IPS-18a (cell line): ENCODE data around the gene UQCRHL.
"Not testable (repeated sequence)": the region's sequence is repeated elsewhere in the genome, so short reads cannot be mapped to it uniquely, and the experiment has no call there.

Source experiments
- H3K27ac ChIP-seq: one replicate; pipeline ENCODE4 v1.5.1; 2013; ENCODE audit warnings: low read length
- H3K27me3 ChIP-seq: one replicate; pipeline ENCODE4 v1.6.1; 2013; ENCODE audit warnings: mild to moderate bottlenecking, low read length; ENCODE audit not compliant: control insufficient read depth, insufficient read depth
- H3K36me3 ChIP-seq: one replicate; pipeline ENCODE4 v1.6.1; 2013; ENCODE audit warnings: low read depth, low read length; ENCODE audit not compliant: control insufficient read depth
- H3K4me1 ChIP-seq: one replicate; pipeline ENCODE4 v1.6.1; 2013; ENCODE audit warnings: low read depth, low read length; ENCODE audit not compliant: control insufficient read depth
- H3K4me3 ChIP-seq: one replicate; pipeline ENCODE4 v1.5.1; 2013; ENCODE audit warnings: low read length
- H3K9ac ChIP-seq: one replicate; pipeline ENCODE4 v1.6.1; 2013; ENCODE audit warnings: mild to moderate bottlenecking, low read length, moderate library complexity
- H3K9me3 ChIP-seq: one replicate; pipeline ENCODE4 v1.6.1; 2013; ENCODE audit warnings: low read depth, low read length; ENCODE audit not compliant: control insufficient read depth

Gene UQCRHL

DNA sequence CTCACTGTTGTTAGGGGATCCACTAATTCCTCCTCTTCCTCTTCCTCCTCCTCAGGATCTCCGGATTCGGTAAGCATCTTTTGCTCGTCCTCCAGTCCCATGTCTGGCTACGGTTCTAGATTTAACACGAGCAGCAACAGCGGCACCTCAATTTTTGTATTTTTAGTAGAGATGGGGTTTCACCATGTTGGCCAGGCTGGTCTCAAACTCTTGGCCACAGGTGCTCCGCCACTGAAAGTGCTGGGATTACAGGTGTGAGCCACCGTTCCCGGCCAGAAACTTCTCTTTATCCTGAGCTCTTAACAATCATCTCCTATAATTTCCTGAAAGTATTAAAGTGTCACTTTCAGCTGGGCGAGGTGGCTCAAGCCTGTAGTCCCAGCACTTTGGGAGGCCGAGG lies at the start of gene UQCRHL:
Gene UQCRHL (minus strand): TSS at position 101 of the 400 bp plus-strand sequence. CDS start 0 bp downstream, at position 101.
- H3K9me3 ChIP-seq, H3K4me1 ChIP-seq, H3K4me3 ChIP-seq, H3K27ac ChIP-seq, H3K27me3 ChIP-seq, H3K9ac ChIP-seq, H3K36me3 ChIP-seq: not testable (repeated sequence)

DNA sequence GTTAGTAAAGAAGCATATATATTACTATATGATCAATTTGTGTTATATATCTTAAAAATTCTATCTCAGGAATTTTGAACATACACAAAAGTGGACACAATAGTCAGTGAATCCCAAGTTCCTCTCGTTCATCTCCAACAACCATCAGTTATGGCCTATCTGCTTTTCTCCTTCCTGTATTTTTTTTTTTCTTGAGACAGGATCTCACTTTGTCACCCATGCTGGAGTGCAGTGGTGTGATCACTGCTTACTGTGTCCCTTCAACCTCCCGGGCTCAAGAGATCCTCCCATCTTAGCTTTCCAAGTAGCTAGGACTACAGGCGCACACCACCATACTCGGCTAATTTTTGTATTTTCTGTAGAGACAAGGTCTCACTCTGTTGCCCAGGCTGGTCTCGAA lies 49.4 kb upstream of the UQCRHL start:
- Histone ChIP-seq H3K36me3 (no peaks in the 10 kb centered on the region), H3K27ac (no peak overlapping the region), H3K9me3 (no peaks in the 10 kb centered on the region), H3K4me1 (peaks cover 3% of the 10 kb centered on the region), H3K4me3 (no peak overlapping the region), H3K27me3 (no peaks in the 10 kb centered on the region), H3K9ac (no peak overlapping the region)

DNA sequence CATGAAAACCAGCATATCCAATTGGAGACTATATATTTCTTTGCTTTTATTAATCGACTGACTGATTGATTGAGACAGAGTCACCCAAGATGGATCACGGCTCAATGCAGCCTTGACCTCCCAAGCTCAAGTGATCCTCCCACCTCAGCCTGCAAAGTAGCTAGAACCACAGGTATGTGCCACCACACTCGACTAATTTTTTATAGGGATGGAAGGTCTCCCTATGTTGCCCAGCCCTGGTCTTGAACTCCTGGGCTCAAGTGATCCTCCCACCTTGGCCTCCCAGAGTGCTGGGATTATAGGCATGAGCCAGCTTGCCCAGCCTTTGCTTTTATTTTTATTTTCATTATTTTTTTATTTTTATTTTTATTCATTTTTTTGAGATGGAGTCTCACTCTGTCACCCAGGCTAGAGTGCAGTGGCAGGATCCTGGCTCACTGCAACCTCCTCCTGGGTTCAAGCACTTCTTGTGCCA lies 45.4 kb upstream of the UQCRHL start:
- no peaks in the 10 kb centered on the region for H3K36me3 ChIP-seq
- no peaks in the 10 kb centered on the region for H3K27me3 ChIP-seq
- no peak overlapping the region for H3K4me3 ChIP-seq
- no peak overlapping the region for H3K9ac ChIP-seq
- H3K4me1 ChIP-seq, result peaks cover 26% of the 10 kb centered on the region
- no peak overlapping the region for H3K27ac ChIP-seq
- no peaks in the 10 kb centered on the region for H3K9me3 ChIP-seq

DNA sequence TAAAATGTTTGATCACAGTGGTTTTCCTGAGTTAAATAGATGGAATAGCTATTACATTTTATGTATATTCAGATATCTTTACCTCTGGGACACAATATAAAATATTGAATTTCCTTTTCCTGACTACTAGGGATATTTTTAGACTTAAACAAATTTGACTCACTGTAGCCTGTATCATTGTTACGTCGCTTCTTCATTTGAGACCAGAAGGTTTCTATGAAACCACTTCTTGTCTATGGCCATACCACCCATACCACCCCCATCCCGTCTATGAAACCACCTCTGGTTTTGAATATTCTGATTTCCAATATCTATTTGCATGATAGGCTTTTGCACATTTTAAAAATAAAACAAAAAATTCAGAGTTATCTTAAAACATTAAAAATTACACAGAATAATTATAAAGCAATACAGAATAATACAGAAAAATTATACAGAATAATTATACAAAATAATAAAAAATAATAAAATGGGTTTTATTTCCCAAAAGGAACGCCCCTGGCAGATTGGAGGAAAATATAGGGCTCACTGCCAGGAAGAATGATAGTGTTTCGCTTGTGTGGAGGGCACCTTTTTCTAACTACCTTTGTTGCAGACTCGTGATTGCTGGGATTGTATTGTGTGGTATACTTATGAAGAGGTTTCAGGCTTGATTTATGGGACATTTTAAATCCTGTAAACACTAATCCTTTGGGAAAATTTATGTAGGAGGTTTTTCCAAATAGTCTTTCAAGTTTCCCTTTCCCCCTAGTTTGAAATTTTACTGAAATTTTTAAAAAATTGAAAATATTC lies 44.8 kb upstream of the UQCRHL start:
- H3K27ac ChIP-seq, result no peak overlapping the region
- H3K4me3 ChIP-seq, result no peak overlapping the region
- peaks cover 26% of the 10 kb centered on the region for H3K4me1 ChIP-seq
- H3K36me3 ChIP-seq, result no peaks in the 10 kb centered on the region
- no peaks in the 10 kb centered on the region for H3K9me3 ChIP-seq
- no peaks in the 10 kb centered on the region for H3K27me3 ChIP-seq
- H3K9ac ChIP-seq, result no peak overlapping the region

DNA sequence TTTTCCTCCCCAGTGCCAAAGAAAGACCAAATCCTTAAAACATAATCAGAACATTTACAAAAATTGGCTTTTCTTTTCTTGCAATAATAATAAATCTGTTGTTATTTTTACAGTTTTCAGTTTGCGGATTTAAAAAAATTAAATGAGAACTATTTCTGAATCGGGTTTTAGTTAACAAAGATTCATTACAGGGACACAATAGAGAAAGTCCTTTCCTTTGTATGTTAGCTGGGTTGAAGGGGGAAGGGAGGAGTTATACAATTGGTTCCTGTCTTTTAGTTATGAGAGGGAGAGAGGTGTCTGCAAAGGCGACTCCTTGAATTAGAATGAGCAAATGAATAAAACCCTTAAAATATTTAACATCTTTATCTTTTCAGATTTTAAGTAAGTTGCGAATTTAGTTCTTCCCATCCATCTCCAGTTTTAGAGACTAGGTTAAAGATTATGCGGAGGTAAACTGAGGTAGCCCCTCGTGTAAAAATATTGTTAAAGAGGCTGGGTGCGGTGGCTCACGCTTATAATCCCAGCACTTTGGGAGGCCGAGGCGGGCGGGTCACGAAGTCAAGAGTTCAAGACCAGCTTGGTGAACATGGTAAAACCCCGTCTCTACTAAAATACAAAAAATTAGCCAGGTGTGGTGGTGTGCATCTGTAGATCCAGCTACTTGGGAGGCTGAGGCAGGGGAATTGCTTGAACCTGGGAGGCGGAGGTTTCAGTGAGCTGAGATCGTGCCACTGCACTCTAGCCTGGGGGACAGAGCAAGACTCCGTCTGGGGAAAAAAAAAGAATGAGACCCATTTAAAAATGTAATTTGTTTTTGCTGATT lies 44.0 kb upstream of the UQCRHL start:
- peak overlapping the region; percentile 99 for H3K9ac ChIP-seq
- H3K4me3 ChIP-seq, result peak overlapping the region; percentile 99
- no peaks in the 10 kb centered on the region for H3K36me3 ChIP-seq
- peaks cover 26% of the 10 kb centered on the region for H3K4me1 ChIP-seq
- no peak overlapping the region for H3K27ac ChIP-seq
- H3K27me3 ChIP-seq, result no peaks in the 10 kb centered on the region
- H3K9me3 ChIP-seq, result no peaks in the 10 kb centered on the region

DNA sequence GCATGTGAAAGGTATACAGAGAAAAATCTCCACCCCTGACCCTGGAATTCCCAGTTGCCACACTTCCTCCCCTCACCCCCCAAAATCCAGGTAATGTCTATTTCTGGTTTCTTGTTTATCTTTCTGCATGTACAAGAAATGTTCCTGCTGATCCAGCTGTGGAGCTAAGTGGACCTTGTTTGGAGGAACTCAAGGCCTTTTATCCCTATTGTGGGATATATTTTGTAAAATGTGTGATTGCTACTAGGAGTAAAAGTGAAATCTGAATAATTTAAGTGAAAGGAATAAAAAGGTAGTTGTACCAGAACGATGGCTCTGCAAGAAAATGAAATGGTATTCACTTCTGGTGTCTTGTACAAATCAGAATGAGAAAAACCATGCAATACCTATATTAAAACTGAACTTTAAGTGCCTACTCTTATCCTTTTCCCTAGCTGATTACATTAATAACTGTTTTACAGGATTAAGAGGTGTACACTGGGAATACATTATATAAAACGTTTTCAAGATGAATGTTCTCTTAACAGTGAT lies 43.1 kb upstream of the UQCRHL start:
- H3K36me3 ChIP-seq, result no peaks in the 10 kb centered on the region
- peak overlapping the region; percentile 99 for H3K4me3 ChIP-seq
- peak overlapping the region; percentile 99 for H3K9ac ChIP-seq
- H3K27ac ChIP-seq, result no peak overlapping the region
- no peaks in the 10 kb centered on the region for H3K27me3 ChIP-seq
- H3K4me1 ChIP-seq, result peaks cover 26% of the 10 kb centered on the region
- no peaks in the 10 kb centered on the region for H3K9me3 ChIP-seq

DNA sequence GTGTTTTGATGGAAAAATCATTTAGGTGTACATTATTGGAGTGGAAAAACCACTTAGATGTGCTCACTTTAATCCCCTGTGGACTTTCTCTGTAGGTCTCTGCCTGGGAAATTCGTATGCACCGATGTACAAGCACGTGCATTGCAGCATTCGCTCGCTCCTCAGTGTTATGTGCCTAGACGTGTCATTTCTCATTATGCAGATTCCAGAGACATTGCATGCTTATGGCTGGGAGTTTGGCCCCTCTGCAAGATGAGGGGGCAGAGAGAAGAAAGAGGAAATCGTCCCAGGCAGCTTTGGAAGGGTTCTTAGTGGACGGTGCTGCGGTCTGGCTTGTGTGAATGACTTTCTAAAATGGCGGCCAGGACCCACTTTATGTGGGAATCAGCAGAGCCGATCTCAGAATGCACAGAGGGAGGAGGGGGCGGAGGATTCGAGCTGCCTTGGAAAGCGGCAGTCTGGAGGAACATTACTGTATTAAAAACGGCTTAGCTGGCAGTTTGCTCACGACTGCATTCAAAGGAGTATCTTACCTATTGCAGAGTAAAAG lies 42.4 kb upstream of the UQCRHL start:
- H3K9me3 ChIP-seq, result no peaks in the 10 kb centered on the region
- H3K4me1 ChIP-seq, result peaks cover 26% of the 10 kb centered on the region
- H3K27me3 ChIP-seq, result no peaks in the 10 kb centered on the region
- H3K36me3 ChIP-seq, result no peaks in the 10 kb centered on the region
- peak overlapping the region; percentile 99 for H3K4me3 ChIP-seq
- peak overlapping the region; percentile 99 for H3K9ac ChIP-seq
- peak overlapping the region; percentile 98 for H3K27ac ChIP-seq

DNA sequence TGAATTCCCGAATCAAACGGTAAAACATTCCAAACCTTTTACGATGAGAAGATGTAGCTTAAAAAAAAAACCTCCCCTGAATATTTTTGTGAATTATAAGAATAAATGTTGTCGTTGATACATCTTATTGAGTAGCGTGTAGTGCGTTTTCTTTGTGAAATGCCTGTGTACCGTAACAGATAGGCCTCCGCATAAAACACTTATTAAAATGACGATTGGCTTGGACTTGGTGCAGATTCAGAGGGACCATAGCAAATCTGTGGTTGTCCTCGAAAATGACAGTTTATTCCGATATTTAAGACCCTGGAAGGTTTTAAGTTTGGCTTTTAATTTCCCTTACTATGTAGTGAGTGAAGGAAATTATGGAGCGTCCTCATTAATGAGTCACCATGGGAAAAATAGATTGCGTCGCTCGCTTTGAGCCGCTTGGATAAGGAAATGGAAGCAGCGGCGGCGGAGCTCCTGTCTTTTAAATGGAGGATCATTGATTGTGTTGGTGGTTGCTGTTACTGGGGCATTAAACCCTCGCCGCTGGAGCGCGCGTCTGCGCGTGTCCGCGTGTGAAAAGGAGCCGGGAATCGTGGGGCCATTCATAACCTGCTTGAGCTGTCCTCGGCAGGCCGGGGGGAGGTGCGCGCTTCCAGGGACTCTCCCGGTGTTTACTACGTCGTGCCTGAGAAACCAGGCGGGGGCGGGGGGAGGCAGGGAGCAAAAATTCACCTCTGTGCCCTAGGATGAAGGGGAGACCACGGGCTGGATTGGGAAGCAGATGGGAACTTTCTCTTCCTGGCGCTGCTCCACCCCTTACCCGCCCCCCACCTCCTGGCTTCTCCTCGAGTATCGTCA lies 41.7 kb upstream of the UQCRHL start:
- H3K36me3 ChIP-seq, result no peaks in the 10 kb centered on the region
- no peaks in the 10 kb centered on the region for H3K9me3 ChIP-seq
- H3K4me3 ChIP-seq, result peak overlapping the region; percentile 99
- peaks cover 26% of the 10 kb centered on the region for H3K4me1 ChIP-seq
- H3K27me3 ChIP-seq, result no peaks in the 10 kb centered on the region
- H3K9ac ChIP-seq, result peak overlapping the region; percentile 99
- peak overlapping the region; percentile 98 for H3K27ac ChIP-seq

DNA sequence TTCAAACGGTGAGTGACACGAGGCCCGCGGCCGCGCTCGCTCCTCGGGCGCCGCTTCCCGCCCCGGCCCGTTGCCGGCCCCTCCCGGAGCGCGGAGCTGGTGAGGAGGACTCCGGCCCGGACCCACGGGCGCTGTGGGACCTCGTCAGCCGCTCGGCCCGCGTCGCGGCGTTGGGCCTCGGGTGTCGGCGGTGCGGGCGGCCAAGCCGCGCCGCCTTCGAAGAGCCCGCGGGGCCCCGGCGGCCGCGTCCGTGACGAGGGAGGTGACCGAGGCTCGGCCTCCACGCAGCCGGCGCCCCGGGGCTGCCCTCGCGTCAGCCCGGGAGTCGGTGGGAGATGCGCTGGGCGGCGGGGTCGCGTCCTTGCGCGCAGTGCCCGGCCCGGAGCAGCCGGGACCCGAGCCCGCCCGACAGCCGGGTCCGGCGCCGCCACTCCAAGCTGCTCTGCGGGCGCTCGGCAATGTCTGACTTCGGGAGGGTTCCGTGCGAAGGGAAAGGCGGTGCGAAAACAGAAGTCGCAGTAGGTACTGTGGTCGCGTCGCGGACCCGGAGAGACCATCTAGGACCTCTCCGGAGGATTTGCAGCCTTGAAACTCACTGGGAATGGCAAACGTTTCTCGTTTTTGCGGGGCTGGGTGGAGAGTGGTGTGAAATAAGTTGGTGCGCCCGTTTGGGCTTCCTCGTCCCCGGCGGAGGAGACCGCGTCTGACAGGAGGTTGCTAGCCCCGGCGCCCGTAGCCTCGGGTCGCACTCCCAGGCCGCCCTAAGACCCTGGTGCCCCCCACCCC lies 40.9 kb upstream of the UQCRHL start:
- H3K4me1 ChIP-seq, result peaks cover 26% of the 10 kb centered on the region
- H3K27ac ChIP-seq, result no peak overlapping the region
- no peaks in the 10 kb centered on the region for H3K36me3 ChIP-seq
- H3K4me3 ChIP-seq, result peak overlapping the region; percentile 99
- peak overlapping the region; percentile 99 for H3K9ac ChIP-seq
- H3K27me3 ChIP-seq, result no peaks in the 10 kb centered on the region
- H3K9me3 ChIP-seq, result no peaks in the 10 kb centered on the region

DNA sequence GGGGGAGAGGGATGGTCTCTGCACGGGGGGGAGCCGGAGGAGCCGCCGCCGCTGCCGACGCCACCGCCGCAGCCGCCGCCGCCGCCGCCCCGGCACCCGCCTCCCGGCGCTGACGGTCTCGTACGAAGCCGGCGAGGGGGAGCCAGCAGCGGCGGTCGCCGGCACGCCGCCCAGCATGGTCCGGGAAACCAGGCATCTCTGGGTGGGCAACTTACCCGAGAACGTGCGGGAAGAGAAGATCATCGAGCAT lies 40.4 kb upstream of the UQCRHL start:
- H3K9me3 ChIP-seq, result no peaks in the 10 kb centered on the region
- no peak overlapping the region for H3K27ac ChIP-seq
- no peaks in the 10 kb centered on the region for H3K36me3 ChIP-seq
- H3K9ac ChIP-seq, result no peak overlapping the region
- H3K4me3 ChIP-seq, result peak overlapping the region; percentile 99
- no peaks in the 10 kb centered on the region for H3K27me3 ChIP-seq
- H3K4me1 ChIP-seq, result peaks cover 26% of the 10 kb centered on the region
